Sciatic nerve (tissue), 2 donors: ENCODE data around the gene HSPA5. TPM values are rescaled to one million over a fixed set of nuclear protein-coding genes. Genes with fewer than 3 reads are reported as not detected.
"Not testable (repeated sequence)": the region's sequence is repeated elsewhere in the genome, so short reads cannot be mapped to it uniquely, and the experiment has no call there.

ENCODE experiments used
- ATAC-seq: fragments of 200-7000 bp; cut with Tn5 transposase; one replicate; pipeline ENCODE4 v1.9.1; 2020; ENCODE audit warnings: mild to moderate bottlenecking, moderate library complexity
- DNase-seq: peaks from one replicate; pipeline ENCODE4 v3.0.0-alpha.2; 2020; ENCODE audit warnings: low spot score
- intact Hi-C: fragments of 100-400 bp; cut with DNase I; formaldehyde crosslinking; loops from one replicate; pipeline ENCODE4 v1.14.2; 2022
- total RNA-seq: library from RNA; stranded (reverse); fragmentation: NEBNext Ultra II Directional; extraction: Animal tissue kit (Norgen Biotek cat#: 25700); gene quantifications from one replicate; pipeline ENCODE4 v1.2.1, GENCODE V29; 2021
- donor health status: DM: no; HTN: no; CAD: no.
- donor health status: DM: no; HTN: no; CAD: no.

The HSPA5 gene
- 172 TPM for total RNA-seq

DNA sequence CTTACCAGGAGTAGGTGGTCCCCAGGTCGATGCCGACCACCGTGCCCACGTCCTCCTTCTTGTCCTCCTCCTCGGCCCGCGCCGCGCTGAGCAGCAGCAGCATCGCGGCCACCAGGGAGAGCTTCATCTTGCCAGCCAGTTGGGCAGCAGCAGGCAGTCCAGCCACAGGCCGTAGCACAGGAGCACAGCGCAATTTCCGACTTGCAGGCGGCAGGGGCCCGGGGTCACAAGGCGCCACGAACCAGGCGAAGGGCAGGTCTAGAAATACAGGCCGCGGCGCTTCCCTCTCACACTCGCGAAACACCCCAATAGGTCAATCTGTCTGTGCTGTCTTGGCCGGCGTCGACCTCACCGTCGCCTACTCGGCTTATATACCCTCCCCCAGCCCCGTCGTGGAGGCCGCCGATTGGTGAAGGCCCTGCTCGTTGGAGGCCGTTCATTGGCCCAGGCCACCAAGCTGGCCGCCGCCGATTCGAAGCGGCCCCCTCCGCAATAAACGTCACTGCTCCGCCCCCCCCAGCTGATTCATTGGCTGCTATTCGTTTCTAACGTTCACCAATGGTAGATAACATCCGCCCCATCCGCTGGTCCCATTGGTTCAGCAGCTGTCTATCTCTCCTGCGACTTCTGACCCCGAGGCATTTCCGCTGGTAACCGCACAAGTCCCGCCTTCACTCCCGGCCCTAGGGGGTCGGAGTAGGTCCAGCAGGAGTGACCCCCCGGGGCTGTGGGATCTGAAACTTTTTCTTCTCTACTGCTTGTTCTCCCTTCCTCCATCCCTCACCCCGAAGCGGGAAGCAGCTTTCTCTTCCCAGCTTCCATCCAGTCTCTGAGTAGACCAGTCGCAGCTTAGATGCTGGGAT lies at the start of gene HSPA5:
HSPA5 (minus strand) TSS at position 344 of the 863 bp plus-strand sequence; CDS start at position 127, 217 bp downstream.
- intact Hi-C loops, result no loop called here
- DNase-seq, result peak; percentile 100
- peak; percentile 99 for ATAC-seq

DNA sequence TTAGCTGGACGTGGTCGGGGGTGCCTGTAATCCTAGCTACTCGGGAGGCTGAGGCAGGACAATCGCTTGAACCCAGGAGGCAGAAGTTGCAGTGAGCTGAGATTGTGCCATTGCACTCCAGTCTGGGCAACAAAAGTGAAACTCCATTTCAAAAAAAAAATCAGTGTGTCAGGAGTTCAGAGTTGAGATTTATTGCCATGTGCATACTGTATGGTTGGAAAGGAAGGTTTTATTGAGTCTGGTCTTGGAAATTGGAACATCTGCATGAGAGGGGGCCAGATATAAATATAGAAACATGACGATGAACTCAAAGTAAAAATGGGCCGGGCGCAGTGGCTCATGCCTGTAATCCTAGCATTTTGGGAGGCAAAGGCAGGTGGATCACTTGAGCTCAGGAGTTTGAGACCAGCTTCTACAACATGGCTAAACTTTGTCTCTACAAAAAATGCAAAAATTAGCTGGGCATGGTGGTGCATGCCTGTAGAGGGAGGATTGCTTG lies 45.8 kb upstream of the HSPA5 start:
- DNase-seq, intact Hi-C loops, ATAC-seq: not testable (repeated sequence)

DNA sequence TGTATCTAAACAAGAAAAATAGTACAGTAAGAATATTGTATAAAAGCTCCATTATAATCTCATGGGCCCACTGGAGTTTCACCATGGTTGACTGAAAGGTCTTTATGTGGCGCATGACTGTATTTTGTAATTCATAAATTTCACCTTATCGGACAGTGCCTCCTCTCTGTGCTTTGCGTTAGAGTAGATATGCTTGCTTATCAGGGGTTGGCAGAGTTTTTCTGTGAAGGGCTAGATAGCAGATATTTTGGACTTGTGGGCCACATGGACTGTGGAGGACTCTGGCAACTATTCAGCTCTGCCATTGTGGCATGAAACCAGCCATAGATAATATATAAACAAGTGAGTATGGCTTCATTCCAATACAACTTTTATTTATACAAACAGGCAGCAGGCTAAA lies 43.7 kb upstream of the HSPA5 start:
- no peak for ATAC-seq
- DNase-seq, result no peak
- intact Hi-C loops, result no loop called here

DNA sequence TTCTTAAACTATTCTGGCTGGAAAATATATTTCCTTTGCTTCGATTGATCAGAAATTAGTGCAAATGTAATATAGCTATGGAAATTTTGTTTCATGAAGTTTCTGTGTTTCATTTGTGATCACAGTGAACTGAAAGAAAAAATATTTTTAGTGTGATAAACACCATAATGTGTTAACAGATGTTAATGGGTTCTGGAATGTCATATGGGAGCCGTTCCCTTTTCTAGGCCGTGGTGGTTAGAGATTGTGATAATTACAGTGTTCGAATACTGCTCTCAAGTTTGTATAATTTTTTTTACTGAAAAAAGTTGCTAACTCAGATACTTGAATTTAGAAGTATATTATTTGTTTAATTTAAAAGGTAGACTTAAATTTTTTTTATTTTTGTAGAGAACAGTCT lies 39.8 kb upstream of the HSPA5 start:
- ATAC-seq (no peak), DNase-seq (no peak)
- intact Hi-C loops, result no loop called here

GRCh38 chr9:125277411-125277810 lies 36.3 kb upstream of the HSPA5 start:
- DNase-seq, result no peak
- intact Hi-C loops, result no loop called here
- ATAC-seq, result no peak

GRCh38 chr9:125276771-125277170 lies 35.6 kb upstream of the HSPA5 start:
- intact Hi-C loops, result no loop called here
- no peak for ATAC-seq
- no peak for DNase-seq

DNA sequence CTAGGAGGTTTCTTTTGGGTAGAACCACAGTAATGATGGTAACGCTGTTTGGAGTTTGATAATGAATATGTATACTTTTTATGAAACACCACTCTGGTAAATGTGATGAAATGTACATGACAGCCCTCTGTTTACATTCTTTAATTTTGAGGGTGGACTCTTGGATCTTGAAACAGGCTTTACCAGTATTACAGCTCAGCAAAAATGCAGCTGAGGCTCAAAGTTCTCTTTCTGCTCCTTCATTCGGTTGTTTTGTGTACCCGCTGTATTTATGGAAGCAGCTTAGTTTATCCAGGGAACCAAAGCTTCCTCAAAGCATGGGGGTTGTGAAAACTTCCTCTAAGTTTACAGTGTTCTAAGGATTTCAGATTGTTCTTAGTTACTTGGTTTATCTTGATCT lies 31.6 kb upstream of the HSPA5 start:
- DNase-seq, result no peak
- intact Hi-C loops, result no loop called here
- no peak for ATAC-seq

- no peak for DNase-seq
- intact Hi-C loops, result no loop called here
- no peak for ATAC-seq
These were observed 29.9 kb upstream of the HSPA5 start for GRCh38 chr9:125271081-125271480.

- ATAC-seq, result peak; percentile 48
- no peak for DNase-seq
- intact Hi-C loops, result no loop called here
These were observed 27.9 kb upstream of the HSPA5 start for GRCh38 chr9:125269014-125269397.

DNA sequence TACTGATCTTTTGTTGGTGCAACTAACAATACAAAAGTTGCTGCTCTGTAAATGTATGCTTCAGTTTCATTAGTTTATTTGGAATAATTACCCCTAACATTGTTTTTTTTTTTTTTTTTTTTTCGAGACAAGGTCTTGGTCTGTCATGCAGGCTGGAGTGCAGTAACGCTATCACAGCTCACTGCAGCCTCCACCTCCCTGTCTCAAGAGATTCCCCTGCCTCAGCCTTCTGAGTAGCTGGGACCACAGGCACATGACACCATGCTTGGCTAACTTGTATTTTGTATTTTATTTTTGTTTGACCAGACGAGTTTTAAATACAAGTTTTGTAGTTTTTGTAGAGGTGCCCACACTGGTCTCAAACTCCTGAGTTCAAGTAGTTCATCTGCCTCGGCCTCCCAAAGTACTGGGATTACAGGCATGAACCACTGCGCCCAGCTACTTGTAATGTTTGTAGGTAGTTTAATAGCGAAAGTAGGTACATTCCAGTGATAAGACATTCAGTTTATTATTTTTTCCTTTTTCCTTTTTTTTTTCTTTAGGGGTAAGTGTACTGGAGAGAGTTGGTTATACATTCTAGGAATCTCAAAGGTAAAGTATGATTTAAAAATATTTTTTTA lies 27.4 kb upstream of the HSPA5 start:
- intact Hi-C loops, result no loop called here
- DNase-seq, result no peak
- ATAC-seq, result peak; percentile 68

- intact Hi-C loops, ATAC-seq, DNase-seq: not testable (repeated sequence)
These were observed 22.9 kb upstream of the HSPA5 start for GRCh38 chr9:125264068-125264467.

DNA sequence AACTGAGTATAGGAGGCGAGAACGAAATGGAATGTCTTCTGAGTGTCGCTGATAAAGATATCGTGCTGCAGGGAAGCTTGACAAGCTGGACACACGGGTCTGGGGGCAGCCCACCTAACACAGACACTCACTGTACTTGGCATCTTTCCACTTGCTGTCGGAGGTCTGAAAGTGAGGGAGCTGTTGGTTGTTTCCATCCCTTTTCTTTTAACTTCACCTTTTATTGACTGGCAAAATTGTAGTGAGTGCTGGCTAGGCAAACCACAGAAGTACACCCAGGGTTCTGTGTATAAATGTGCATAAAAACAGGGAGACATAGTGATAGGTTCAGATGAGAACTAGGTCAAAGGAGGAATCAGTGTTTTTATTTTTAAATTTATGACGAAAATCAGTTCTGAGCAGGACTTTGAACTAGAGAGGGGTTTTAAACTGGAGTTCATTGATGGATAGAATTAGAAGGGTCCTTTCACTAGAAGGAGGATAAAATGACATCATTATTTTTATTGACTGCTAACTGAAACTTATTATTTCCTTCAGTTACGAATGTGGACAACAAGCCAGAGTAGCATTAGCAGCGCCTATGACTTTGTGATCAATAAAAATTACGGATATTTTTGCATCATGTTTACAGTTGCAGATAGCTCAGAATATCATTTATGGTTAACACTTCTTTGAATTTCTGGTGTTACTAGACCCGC lies 21.3 kb upstream of the HSPA5 start:
- DNase-seq (no peak), ATAC-seq (no peak)
- intact Hi-C loops, result no loop called here

GRCh38 chr9:125261501-125262293 lies 20.6 kb upstream of the HSPA5 start, which contains the start of gene GAPVD1:
GAPVD1 (plus strand) TSS chr9:125261826; CDS start chr9:125298922, 37,096 bp downstream.
- ATAC-seq (peak; percentile 98), DNase-seq (peak; percentile 89)
- intact Hi-C loops, result no loop called here

- no peak for DNase-seq
- no peak for ATAC-seq
- intact Hi-C loops, result no loop called here
These were observed 19.4 kb upstream of the HSPA5 start for GRCh38 chr9:125260561-125260960.

GRCh38 chr9:125258832-125259534 lies 17.8 kb upstream of the HSPA5 start:
- DNase-seq, result no peak
- ATAC-seq, result no peak
- intact Hi-C loops, result no loop called here

DNA sequence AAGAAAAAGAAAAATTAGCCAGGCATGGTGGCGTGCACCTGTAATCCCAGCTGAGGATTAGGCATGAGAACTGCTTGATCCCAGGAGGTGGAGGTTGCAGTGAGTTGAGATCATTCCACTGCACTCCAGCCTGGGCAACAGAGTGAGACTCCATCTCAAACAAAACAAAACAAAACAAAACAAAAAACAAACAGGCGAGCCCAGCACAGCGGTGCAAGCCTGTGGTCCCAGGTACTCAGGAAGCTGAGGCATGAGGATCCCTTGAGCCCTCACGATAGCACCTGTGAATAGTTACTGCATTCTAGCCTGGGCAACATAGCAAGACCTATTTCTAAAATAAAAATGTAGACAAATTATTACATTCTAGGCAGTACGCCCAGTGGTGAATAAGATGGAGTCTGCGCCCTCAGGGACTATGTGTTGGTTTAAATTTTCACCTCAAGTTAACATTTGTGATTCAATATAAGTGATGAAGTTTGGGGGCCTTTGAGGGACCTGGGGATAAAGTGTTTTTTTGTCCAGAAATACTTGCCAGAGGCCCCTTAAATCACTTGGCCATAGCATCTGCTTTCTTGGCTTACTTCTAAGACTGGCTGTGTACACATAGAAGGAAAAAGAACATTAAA lies 17.1 kb upstream of the HSPA5 start:
- no peak for DNase-seq
- intact Hi-C loops, result no loop called here
- no peak for ATAC-seq

- DNase-seq, result no peak
- intact Hi-C loops, result no loop called here
- no peak for ATAC-seq
These were observed 14.7 kb upstream of the HSPA5 start for GRCh38 chr9:125255781-125256391.
